Renal cortex interstitium (tissue), 11 donors: Measurements from ENCODE around the gene SLC9A9. TPM values are rescaled to one million over a fixed set of nuclear protein-coding genes. Genes with fewer than 3 reads are reported as not detected.

ENCODE experiments used
- DNase-seq, 11 donors: peaks; one replicate each; pipeline ENCODE4 v3.0.0-alpha.2; 2013; ENCODE audit warnings: low read depth in 9 of 11, low spot score in 4 of 11; ENCODE audit errors: extremely low read depth in 1 of 11
- polyA plus RNA-seq, 3 donors: library from polyadenylated mRNA; unstranded; fragments of 120-200 nt; gene quantifications; one replicate each; pipeline ENCODE4 v1.2.1, GENCODE V29; 2013; ENCODE audit not compliant: insufficient read length in 3 of 3

Gene SLC9A9
- polyA plus RNA-seq, 3 donors: 4.7 to 6.0 (median 5.6) TPM

DNA sequence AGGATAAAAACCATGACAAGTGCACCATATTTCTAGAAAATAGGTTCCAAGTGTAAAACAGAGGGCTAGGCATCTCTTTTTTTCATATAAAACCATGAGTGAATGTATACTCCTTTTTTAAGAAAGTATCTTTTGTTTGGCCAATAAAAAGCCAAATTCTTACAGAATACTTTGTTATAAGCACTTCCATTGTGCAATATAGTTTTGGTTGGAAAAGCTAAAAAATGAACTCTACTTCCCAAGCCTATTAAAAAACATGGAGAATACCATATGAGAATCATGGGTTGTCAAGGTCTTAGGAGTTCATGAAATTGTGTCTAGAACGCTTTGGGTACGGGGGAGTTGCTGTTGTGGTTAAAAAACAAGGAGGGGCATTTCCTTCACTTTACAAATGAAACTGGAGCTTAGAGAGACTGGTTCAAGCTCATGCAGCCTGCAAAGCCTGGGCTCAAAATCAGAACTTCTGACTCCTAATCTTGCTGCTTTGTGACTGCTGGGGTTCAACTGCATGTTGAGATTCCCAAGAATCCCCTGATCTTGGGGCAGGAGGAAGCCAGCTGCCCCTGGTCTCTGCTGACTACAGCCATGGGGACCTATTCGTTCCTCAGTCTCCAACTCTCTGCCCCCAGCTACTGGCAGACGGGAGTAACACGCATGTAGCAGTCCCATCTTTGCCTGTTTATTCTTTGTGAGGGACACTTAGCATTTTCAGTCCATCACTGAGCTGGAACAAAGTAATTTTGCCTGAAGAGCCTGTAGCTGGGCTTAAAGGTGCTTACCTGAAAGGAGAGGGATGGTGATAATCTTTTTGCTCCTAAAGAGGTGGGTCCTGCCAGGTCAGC is 499.6 kb downstream of the SLC9A9 start:
- no peak for DNase-seq

DNA sequence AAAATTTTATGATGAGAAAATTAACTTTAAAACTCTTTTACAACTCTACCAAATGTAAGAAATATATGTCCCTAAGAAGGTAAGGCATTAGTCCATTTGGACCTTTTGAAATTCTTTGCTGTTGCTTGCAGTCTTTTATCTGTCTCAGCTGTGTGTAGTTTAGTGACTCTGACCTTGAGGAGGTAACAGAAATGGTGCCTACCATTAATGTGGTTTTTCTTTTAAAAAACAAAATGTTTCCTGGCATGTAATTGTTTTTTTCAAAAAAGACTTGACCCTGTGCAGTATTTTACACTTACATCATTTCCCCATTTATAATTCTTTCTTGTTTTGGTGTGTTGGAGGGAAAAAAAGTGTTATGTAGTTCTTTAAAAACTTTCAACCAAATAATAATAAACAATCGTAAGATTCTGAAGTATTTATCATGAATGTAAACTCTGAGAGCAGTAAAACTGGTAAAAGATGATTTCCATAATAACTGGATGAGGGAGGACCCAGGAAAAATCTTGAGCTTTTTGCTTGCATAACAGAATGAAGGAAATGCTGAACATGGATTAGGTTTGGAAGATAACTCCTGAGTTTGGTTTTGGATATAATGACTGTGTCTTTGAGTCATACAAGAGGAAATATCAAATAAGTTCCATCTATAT is 503.6 kb downstream of the SLC9A9 start:
- no peak for DNase-seq

DNA sequence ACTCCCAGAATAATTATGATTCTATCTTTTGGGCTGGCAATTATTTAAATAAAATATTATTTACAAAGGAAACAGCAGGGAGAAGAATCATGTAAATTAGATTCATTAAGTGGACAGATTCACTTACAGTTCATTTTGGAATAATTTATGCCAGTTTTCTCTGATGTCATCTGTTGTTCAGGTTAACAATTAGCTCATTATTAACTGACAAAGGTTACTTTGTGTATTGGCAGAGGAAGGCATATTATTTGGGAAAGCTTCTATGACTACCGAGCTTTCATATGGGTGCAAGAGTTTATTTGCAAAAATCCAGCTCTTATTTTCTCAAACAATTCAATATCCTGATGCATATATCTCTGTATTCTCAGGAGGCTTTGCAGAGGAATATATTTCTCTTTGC is 504.3 kb downstream of the SLC9A9 start:
- DNase-seq: no peak

DNA sequence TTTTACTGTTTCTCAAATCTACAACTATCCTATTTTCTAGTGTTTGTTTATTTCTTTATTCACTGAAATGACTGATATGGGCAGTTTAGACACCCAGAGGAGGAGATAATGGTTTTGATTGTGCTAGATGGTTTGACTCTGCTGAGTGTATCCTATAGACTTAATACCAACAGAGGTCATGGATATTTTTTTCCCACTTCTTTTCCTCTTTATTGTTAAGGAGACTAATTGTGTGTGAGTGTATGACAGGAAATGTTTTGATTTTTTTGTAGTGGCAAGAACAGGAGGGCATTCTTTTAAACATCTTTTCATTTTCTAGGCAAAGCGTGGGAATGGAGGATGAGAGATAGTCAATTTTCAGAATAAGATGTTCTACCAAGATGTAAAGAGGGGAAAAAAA is 505.2 kb downstream of the SLC9A9 start:
- no peak for DNase-seq

DNA sequence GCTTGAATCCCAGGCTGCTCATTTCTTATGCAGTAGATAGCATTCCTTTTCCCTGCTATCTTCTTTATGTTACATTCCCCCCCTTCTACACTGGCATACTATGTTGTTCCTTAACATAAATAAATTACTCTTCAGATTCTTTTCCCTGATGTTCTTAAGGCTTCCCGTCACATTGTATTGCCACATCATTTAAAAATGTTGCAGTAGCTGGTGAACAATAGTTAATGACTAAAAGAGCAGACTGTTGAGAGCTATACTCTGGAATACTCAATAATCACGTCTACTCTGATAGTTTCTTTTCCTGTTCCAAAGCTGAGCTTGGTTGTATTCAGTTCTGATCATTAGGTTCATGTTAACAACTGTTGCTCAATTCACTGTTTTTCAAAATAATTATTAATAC is 508.8 kb downstream of the SLC9A9 start:
- no peak for DNase-seq

DNA sequence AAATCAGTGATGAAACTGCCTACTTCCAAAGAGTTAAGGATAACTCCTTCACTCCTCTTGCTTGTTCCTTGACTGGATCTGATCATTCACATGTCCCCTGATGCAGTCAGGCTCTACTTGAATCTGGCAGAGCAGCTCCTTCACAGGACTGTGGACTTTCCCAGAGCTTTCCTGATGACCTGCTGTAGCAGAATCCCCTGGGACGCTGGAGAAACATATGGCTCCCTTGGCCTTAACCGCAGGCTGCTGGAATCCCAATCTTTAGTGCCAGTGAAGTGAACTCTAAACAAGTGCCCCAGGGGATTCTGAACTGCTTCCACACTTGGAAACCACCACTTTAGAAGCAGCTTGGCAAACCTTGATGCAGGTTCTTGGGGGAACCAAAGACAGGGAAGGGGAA is 510.9 kb downstream of the SLC9A9 start:
- no peak for DNase-seq

DNA sequence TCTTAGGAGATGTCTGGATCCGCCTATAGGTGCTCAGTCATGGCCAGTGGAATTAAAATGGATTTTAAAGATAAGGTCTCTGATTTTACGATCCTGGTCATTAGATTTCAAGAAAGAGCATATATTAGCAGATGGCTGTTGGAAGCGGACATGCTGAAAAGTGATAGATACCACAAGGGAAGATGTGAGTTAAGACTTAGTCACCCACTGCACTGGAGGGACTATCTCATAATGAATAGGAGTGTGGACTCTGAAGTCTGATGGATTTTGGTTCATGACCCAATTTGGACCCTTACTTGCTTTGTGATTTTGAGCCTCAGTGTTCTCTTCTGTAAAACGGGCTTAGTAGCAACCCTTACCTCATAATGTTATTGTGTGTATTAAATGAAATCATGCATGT is 514.0 kb downstream of the SLC9A9 start:
- no peak for DNase-seq

DNA sequence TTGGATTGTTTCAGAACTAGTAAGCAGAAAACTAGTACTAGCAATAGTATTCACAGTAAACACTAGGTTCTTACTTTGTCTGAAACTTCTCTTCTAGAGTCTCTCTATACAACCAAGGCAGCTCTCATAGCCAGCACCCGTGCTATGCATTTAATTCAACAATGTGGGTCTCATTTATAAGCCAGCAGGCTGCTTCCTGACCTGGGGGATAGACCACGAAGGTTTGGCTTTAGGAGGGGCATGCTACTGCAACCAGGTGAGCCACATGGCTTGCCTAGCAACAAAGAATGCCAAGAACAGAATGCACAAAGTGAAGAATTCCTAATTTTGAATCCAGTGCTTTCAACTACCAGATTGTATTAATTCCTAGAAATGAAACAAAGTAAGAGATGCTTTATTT is 514.9 kb downstream of the SLC9A9 start:
- DNase-seq: no peak

DNA sequence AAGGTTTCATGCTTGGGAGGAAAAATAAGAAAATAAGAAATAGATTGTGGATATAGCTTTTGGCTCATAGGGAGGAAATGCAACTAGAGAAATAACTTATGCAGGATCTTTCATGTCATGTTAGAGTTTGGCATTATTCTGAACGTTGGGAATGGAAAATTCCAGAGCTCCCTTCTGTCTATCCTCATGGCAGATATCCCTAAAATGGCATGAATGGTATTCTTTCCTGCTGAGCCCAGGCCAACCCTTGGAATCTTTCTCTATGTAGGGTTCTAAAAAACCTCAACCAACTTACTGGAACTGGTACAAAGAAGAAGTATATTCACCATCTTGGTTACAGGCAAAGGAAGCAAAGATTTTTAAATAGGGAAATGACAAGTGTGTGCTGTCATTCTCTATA is 516.2 kb downstream of the SLC9A9 start:
- no peak for DNase-seq

DNA sequence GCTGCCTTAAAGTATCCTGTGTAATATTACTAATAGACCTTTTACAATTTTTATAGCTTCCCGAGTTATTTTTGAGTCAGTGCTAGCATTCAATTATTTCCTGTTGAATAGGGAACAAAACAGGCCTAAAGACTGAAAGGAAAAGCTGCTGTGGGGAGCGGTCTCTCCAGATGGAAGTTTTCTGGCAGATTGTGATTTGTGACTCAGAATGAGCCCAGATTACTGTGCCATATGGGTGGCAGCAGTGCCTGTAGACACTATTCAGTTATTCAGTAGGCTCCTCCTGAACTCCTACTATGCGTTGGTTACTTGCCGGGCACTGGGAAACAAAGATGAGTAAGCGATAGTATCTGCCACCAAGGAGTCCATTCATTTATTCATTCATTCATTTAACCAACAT is 516.9 kb downstream of the SLC9A9 start:
- DNase-seq: no peak

DNA sequence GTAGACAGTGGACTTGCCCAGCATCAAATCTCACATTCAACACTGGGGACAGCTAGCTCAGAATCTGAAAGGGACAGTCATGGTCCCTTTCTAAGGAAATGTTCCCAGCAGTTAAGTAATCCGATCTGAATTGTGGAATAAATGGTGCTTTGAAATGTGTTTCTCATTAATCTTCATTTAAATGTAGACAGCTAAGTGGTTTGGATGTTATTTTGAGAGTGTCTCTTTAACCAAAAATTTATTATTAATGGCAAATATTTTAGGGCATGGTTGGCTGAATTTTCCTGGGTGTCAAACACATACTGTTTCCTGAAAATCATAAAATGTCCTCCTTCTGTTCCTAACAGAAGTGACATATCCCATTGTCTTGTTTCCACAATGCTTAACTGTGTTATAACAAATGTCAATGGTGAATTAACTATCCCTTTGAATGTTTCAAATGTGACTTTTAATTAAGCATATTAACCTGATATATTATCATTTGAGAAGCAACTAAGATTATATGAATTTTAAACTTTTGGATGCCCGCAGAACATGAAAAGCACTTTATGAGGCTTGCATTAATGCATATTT is 517.9 kb downstream of the SLC9A9 start:
- no peak for DNase-seq

DNA sequence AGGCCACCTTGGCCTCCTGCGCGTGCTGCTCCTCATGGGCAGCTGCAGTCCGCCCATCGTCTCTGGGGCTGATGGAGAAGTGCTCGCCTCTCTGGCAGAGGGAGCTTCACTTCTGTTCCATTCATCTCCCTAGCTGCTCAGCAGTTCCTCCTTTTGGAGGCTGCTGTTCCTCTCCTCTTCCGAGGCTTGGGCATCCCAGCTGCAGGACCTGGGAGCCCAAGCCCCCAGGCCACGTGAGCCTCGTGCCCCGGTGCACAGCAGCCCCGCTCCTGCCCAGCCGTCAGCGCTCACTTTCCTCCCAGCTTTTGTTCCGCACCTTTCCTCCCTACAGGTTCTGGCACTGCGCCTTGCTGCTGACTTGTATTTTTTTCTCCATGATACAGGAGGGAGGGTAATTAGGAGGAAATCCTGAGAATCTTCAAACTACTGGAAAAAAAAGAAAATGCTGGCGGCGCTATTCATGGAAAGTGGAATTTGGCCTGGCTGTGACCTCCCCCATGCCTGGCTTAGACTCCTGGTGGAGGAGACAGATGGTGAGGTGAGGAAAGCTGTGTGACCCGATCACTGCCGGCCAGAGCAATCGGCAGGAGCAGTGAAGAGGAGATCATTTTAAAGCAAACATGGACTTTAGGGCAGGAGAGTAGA is 518.6 kb downstream of the SLC9A9 start:
- peak in 1 of 11 donors; percentile 65 for DNase-seq

DNA sequence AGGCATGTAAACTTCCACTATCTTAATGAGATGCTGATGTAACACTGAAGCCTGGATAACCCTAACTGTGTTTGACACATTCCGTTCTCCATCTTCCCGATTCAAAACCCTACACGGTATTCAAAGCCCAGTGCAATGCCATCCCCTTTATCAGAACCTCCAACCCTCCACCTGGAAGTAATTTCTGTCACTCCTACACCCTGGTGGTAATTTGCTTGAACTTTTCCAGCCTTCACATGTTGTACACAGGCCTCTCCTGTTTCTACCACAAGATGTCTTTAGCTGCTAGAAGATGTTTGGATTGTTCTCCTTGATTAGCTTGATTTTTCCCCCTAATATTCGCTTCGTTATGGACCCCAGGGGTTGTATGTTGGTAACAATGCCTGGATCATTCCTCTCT is 519.8 kb downstream of the SLC9A9 start:
- DNase-seq: no peak

DNA sequence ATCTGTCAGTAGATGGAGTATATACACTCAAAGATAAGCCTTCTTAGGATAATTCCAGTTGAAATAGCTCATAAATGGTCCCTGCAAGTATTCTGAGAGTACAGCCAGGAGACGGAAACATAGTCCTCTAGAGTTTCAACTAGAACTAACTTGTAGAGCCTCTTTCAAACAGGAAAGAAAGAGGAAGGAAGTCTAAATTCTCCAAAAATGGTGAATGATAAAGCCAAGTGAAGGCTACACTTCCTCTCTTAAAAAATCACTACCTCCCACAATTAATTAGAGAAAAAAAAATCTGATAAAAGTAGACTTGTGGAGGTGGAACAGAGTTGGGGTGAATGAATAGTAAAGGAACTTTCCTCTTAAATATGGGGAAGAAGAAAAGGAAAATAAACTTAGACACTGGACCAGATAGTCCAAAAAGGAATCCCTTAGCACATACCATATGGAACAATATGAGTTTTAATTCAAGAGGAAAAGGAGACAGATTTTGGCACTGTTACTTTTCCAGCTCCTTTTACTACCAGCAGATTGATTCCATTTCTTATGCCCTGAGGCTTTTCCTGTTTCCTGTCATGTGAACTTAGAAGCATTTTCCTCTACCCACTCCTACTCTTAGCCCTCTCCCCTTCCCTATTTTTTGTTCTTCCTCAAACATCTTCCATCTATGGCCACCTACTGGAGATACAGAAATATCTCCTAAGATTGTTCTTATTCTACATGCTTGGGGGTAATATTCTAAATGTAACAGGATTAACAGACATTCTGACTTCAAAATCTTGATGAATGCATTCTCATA is 521.1 kb downstream of the SLC9A9 start:
- no peak for DNase-seq

DNA sequence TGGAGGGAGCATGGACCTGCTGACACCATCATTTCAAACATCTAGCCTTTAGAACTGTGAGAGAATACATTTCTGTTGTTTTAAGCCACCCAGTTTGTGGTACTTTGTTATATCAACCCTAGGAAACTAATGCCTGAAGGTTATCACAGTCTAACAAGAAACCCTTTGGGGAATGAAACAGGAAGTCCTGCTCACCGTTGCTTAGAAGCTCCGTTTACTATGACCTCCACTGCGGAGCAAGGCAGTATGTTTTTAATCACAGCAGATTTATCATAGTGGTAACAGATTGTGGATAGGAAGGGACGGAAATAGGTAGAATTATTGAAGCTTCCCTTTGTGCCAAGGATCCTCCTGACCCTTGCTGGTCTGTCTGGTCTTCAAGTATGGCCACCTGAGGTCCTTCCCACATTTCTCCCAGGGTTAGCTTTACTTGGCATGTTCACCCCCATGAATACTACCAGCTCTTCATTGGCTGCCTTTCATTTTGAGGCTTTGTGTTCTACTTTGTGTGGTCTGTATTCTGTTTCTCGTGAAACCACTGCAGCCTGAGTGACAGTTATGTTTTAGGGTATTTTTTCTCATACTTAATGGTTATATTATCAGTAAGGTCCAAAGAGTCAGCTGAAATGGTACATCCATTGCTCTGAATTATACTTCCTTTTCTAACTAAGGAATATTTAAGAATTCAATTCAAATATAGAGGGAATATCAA is 527.1 kb downstream of the SLC9A9 start:
- no peak for DNase-seq

DNA sequence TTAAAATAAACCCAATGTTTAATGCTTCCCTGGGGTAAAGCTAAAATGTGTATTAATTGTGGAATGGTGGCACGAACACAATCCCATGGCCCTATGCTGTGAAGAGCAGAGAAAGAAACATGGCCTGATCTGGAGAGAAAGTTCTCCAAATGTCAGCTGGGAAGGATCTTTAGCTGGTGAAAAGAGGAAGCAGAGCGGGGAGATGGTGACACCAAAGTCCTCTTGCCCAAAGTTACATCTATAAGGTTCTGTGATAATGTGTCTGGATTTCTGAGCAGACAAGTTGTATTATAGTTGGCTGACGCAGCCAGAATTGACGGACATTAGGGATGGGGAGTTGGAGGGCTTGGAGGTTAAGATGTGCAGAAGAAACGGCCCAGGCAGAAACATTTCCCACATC is 532.5 kb downstream of the SLC9A9 start:
- no peak for DNase-seq

DNA sequence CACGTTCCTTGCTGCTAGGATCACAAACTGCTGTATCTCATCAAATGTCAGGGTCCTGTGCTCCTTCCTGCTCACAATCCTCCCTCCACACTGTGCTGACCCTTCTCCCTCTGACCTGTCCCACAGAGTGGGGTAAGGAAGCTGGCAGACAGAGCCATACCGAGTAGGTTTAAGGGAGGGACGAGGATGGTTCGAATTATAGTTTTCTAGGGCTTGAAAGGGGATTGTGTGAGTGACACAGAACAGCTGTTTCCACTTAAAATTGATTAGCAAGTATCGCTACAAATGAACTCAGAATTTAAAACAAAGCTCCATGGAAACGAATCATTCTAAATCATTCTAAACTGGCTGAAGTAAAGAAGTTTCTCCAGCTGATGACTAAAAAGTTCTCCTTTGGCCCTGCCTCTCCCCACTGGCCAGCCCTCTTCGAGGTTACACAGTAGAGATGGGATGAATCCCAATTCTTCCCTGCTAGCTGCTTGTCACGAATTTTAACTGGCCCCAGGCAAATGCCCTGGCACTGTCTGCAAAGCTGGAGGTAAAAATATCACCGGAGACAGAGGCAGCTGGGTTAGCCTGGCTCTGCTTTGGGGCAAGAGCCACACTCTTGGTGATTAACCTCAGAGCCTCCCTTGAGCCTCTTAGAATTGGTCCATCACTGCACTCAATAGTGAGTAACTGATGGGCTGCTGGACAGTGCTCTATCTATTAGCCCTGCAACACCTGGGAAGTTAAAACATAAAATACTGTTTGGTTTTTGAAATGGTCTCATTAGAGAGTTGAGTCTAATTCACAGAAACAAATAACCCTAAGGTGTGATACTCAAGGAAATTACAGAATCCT is 533.8 kb downstream of the SLC9A9 start:
- DNase-seq: no peak

DNA sequence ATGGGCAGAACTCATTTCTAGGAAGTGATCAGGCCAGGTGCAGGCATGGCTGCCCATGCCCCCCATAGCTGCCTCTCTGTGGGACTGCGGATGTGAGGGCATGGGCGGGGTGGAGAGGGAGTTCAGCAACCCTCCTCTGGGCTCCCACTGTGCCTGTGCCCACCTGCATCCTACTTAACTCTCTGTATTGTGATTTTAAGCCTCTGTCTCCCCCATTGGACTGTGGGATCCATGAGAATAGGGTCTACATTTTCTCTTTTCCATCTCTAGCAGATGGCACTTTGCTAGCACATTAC is 534.4 kb downstream of the SLC9A9 start:
- DNase-seq: no peak
